KOPT-K1 (cell line): ENCODE measurements around the gene MTX1.
"Not testable (repeated sequence)": the region's sequence is repeated elsewhere in the genome, so short reads cannot be mapped to it uniquely, and the experiment has no call there.

ENCODE experiments used
- H3K27ac ChIP-seq: fragments of 200-600 bp; sonication (generic); 2 replicates; pipeline ENCODE4 v1.5.1; 2016; ENCODE audit warnings: antibody characterized with exemption, mild to moderate bottlenecking, low read depth, low read length; ENCODE audit not compliant: poor library complexity, severe bottlenecking
- H3K36me3 ChIP-seq: fragments of 200-600 bp; sonication (generic); 2 replicates; pipeline ENCODE4 v1.5.1; 2017; ENCODE audit warnings: antibody characterized with exemption, mild to moderate bottlenecking, low read length, moderate library complexity; ENCODE audit not compliant: insufficient read depth
- H3K9me3 ChIP-seq: fragments of 200-600 bp; sonication (generic); 2 replicates; pipeline ENCODE4 v1.5.1; 2017; ENCODE audit warnings: antibody characterized with exemption, low read length, mild to moderate bottlenecking; ENCODE audit not compliant: insufficient read depth, poor library complexity, severe bottlenecking

The MTX1 gene

GRCh38 chr1:155193275-155193990, 15.1 kb upstream of the MTX1 start:
- H3K27ac ChIP-seq, result peak overlapping the region; percentile 66

GRCh38 chr1:155193991-155194240, 14.6 kb upstream of the MTX1 start:
- H3K36me3 ChIP-seq, H3K9me3 ChIP-seq: not testable (repeated sequence)
- peak overlapping the region; percentile 66 for H3K27ac ChIP-seq

More at GRCh38 chr1:155193275-155193990, 15.1 kb upstream of the MTX1 start:
- Histone ChIP-seq H3K9me3 (no peaks in the 10 kb centered on the region), H3K36me3 (no peaks in the 10 kb centered on the region)

GRCh38 chr1:155195201-155196102, 13.0 kb upstream of the MTX1 start:
- H3K9me3 ChIP-seq, result no peaks in the 10 kb centered on the region
- no peaks in the 10 kb centered on the region for H3K36me3 ChIP-seq
- no peak overlapping the region for H3K27ac ChIP-seq

- no peak overlapping the region for H3K27ac ChIP-seq
- H3K36me3 ChIP-seq, result no peaks in the 10 kb centered on the region
- no peaks in the 10 kb centered on the region for H3K9me3 ChIP-seq
Measured at GRCh38 chr1:155196103-155196892, 12.2 kb upstream of the MTX1 start.

- no peaks in the 10 kb centered on the region for H3K9me3 ChIP-seq
- H3K27ac ChIP-seq, result no peak overlapping the region
- H3K36me3 ChIP-seq, result no peaks in the 10 kb centered on the region
Measured at GRCh38 chr1:155196893-155197638, 11.4 kb upstream of the MTX1 start.

- Histone ChIP-seq H3K27ac (no peak overlapping the region), H3K9me3 (no peaks in the 10 kb centered on the region), H3K36me3 (no peaks in the 10 kb centered on the region)
Measured at GRCh38 chr1:155197901-155198546, 10.5 kb upstream of the MTX1 start.

- Histone ChIP-seq H3K36me3 (no peaks in the 10 kb centered on the region), H3K27ac (no peak overlapping the region), H3K9me3 (no peaks in the 10 kb centered on the region)
Measured at GRCh38 chr1:155198547-155198906, 10.0 kb upstream of the MTX1 start.

- Histone ChIP-seq H3K9me3 (no peaks in the 10 kb centered on the region), H3K27ac (no peak overlapping the region), H3K36me3 (no peaks in the 10 kb centered on the region)
Measured at GRCh38 chr1:155199792-155200191, 8.7 kb upstream of the MTX1 start.

GRCh38 chr1:155200920-155201319, 7.6 kb upstream of the MTX1 start:
- Histone ChIP-seq H3K36me3 (no peaks in the 10 kb centered on the region), H3K27ac (no peak overlapping the region), H3K9me3 (no peaks in the 10 kb centered on the region)

GRCh38 chr1:155202198-155202597, 6.3 kb upstream of the MTX1 start:
- Histone ChIP-seq H3K27ac (no peak overlapping the region), H3K36me3 (no peaks in the 10 kb centered on the region), H3K9me3 (no peaks in the 10 kb centered on the region)

- H3K36me3 ChIP-seq, result no peaks in the 10 kb centered on the region
- H3K9me3 ChIP-seq, result no peaks in the 10 kb centered on the region
- H3K27ac ChIP-seq, result no peak overlapping the region
Measured at GRCh38 chr1:155202731-155203515, 5.6 kb upstream of the MTX1 start.

GRCh38 chr1:155205035-155205434, 3.5 kb upstream of the MTX1 start:
- no peaks in the 10 kb centered on the region for H3K36me3 ChIP-seq
- H3K27ac ChIP-seq, result no peak overlapping the region
- no peaks in the 10 kb centered on the region for H3K9me3 ChIP-seq

- no peaks in the 10 kb centered on the region for H3K9me3 ChIP-seq
- H3K27ac ChIP-seq, result no peak overlapping the region
- H3K36me3 ChIP-seq, result no peaks in the 10 kb centered on the region
Measured at GRCh38 chr1:155205969-155206593, 2.4 kb upstream of the MTX1 start.
